Activated CD8-positive, alpha-beta memory T cell treated with anti-CD3 and anti-CD28 coated beads, Interleukin-2, amount 50 U/mL, for 24 hours (primary cell): ENCODE results near the gene PPP2R1B.
"Not testable (repeated sequence)": the region's sequence is repeated elsewhere in the genome, so short reads cannot be mapped to it uniquely, and the experiment has no call there.

Source experiments
- DNase-seq: peaks from one replicate; pipeline ENCODE4 v3.0.0-alpha.2; 2020; ENCODE audit errors: extremely low read depth

Gene PPP2R1B

GRCh38 chr11:111765984-111766833, at the start of gene PPP2R1B:
PPP2R1B (minus strand) TSS chr11:111766389; CDS start chr11:111766361, 28 bp downstream.
- DNase-seq: peak; percentile 39

DNA sequence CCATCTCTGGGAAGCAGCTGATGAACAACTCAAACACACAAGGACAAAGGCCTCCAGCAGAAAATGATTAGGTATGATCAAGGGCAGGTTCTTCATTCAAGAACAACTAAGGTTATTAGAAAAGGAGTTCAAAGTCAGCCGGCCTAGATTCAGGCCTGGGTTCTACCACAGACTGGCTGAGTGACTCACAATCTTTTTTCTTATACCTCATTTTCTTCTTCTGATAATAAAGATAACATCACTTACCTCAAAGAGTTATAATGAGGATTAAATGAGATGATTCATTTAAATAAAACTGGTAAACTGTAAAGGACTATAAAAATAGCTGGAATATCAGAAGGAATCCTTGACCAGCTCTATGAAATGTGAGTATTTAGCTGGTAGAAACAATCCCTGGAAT, 49.3 kb upstream of the PPP2R1B start:
- no peak for DNase-seq

GRCh38 chr11:111814557-111815320, 48.5 kb upstream of the PPP2R1B start:
- no peak for DNase-seq

- no peak for DNase-seq
Measured at GRCh38 chr11:111814106-111814505, 47.9 kb upstream of the PPP2R1B start.

DNA sequence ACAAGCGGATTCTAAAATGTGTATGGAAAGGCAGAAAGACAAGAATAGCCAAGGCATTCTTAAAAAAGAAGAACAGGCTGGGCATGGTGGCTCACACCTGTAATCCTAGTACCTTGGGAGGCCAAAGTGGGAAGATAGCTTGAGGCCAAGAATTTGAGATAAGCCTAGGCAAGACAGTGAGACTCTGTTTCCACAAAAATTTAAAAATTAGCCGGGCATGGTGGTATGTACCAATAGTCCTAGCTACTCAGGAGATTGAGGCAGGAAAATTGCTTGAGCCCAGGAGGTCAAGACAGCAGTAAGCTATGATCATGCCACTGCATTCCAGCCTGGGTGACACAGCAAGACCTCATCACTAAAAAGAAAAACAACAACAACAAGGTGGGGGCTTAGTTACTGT, 46.0 kb upstream of the PPP2R1B start:
- no peak for DNase-seq

- DNase-seq: no peak
Measured at GRCh38 chr11:111811445-111811844, 45.3 kb upstream of the PPP2R1B start.

- DNase-seq: no peak
Measured at GRCh38 chr11:111808834-111809233, 42.6 kb upstream of the PPP2R1B start.

- DNase-seq: no peak
Measured at GRCh38 chr11:111808063-111808588, 41.9 kb upstream of the PPP2R1B start.

GRCh38 chr11:111807076-111807475, 40.9 kb upstream of the PPP2R1B start:
- no peak for DNase-seq

GRCh38 chr11:111801135-111801534, 34.9 kb upstream of the PPP2R1B start:
- DNase-seq: no peak

GRCh38 chr11:111798279-111798678, 32.1 kb upstream of the PPP2R1B start:
- no peak for DNase-seq

DNA sequence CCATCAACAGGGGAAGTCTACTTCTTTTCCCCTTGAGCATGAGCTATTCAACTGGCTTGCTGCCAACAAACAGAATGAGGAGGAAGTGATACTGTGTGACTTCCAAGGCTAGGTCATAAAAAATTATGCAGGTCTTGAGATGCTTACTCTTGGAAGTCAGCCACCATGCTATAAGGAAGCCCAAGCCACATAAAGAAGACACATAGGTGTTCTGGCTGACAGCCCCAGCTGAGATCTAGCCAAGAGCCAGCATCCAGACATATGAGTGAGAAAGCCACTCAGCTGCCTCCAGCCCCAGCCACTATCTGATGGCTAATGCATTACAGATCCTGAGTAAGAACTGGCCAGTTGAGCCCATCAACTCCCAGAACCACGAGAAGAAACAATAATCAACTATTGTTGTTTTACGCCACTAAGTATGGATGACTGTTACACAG, 31.0 kb upstream of the PPP2R1B start:
- DNase-seq: no peak

GRCh38 chr11:111796696-111797095, 30.5 kb upstream of the PPP2R1B start:
- no peak for DNase-seq

- DNase-seq: no peak
Measured at GRCh38 chr11:111795334-111795985, 29.3 kb upstream of the PPP2R1B start.

GRCh38 chr11:111793863-111794262, 27.7 kb upstream of the PPP2R1B start:
- no peak for DNase-seq

DNA sequence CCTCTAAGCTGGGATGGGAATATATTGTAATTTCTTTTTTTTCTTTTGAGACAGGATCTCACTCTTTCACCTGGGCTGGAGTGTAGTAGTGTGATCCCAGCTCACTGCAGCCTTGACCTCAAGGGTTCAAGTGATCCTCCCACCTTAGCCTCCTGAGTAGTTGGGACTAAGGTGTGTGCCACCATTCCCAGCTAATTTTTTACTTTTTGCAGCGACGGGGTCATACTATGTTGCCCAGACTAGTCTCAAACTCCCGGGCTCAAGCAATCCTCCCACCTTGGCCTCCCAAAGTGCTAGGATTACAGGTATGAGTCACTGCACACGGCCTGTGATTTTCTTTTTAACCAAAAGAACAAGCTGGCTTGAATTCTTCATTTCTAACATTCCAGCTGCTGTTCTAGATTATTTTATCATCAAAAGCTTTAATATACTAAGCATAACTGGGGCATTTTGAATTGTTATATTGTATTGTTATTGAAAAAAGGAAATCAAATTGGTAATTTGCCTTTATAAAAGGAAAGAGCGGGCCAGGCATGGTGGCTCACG, 26.8 kb upstream of the PPP2R1B start:
- no peak for DNase-seq

DNA sequence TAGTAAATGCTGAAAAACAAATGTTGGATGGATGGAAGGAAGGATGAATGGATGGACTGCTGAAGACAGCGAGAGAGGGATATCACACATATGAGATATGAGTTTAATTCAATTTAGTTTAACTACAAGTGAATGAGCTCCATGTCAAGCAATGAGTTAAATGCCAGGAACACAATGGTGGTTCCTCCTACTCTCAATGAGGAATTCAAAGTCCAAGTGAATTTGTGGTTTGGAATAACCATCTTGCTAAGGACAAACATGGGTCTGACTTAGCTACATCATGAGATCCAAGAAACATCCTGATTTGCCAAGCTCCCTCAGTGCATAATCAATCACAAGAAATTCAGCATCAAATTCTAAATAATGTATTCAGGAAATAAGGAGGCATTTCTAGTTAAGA, 26.1 kb upstream of the PPP2R1B start:
- DNase-seq: no peak

GRCh38 chr11:111788464-111788863, 22.3 kb upstream of the PPP2R1B start:
- DNase-seq: no peak

DNA sequence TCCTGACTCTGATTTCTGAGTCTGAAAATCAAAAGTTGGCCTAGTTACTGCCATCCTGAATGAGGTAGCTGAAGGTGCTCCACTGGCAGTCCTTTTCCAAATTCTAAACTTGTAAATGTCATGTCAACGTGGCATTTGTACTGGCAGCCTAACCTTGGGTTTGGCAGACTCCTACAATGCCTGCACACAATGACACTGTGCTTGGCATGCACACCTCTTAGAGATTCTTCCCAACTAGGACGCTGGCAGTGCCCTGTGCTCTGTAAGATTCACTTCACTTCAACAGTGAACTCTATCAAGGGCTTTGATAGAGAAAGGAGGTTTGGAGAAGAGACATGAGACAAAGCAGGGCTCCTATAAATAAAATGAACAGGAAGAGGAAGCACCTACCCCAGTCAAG, 21.9 kb upstream of the PPP2R1B start:
- DNase-seq: no peak

GRCh38 chr11:111785886-111786412, 19.8 kb upstream of the PPP2R1B start:
- no peak for DNase-seq

DNA sequence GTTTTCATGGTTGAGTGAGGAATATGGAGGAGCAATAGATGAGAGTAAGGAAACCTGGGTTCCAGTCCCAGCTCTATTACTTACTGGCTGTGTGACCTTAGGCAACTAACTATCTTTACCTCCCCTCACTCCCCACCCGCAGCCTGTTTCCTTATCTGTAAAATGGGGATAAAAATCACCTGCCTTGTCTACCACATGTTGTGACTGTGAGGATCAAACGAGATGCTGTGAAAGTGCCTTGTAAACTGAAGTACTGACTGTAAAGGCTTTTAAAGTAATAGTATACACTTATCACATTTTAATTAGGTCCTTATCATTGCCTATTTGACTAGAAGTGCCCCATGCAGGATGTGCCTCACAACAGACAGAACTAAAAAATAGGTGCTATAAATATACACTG, 18.9 kb upstream of the PPP2R1B start:
- DNase-seq: no peak

- not testable (repeated sequence) for DNase-seq
Measured at GRCh38 chr11:111784311-111784710, 18.1 kb upstream of the PPP2R1B start.
